NCI-H2029 treated with DMSO at 0.1 percent for 48 hours (cell line): ENCODE measurements around the gene CD248.
A peak's percentile ranks its signal among the peaks of the same experiment; 100 is the strongest.
"Not testable (repeated sequence)": the region's sequence is repeated elsewhere in the genome, so short reads cannot be mapped to it uniquely, and the experiment has no call there.

Source experiments
- DNase-seq: peaks from one replicate; lab custom pipeline; 2025; lab: John Stamatoyannopoulos, UW

Gene CD248

GRCh38 chr11:66313321-66314185, 3.3 kb downstream of the CD248 start:
- DNase-seq: no peak

- DNase-seq: peak; percentile 77
Observed at GRCh38 chr11:66312549-66313320, 4.1 kb downstream of the CD248 start.

GRCh38 chr11:66311965-66312548, 4.8 kb downstream of the CD248 start:
- peak; percentile 77 for DNase-seq

GRCh38 chr11:66311470-66311964, 5.3 kb downstream of the CD248 start:
- no peak for DNase-seq

GRCh38 chr11:66310803-66311440, 5.9 kb downstream of the CD248 start:
- DNase-seq: not testable (repeated sequence)

GRCh38 chr11:66310324-66310723, 6.5 kb downstream of the CD248 start:
- DNase-seq: no peak

- no peak for DNase-seq
Observed at GRCh38 chr11:66309475-66309874, 7.4 kb downstream of the CD248 start.

- DNase-seq: no peak
Observed at GRCh38 chr11:66302656-66303055, 14.2 kb downstream of the CD248 start.

GRCh38 chr11:66299186-66299585, 17.7 kb downstream of the CD248 start:
- no peak for DNase-seq

- no peak for DNase-seq
Observed at GRCh38 chr11:66297610-66298009, 19.2 kb downstream of the CD248 start.

- DNase-seq: no peak
Observed at GRCh38 chr11:66294626-66295620, 21.9 kb downstream of the CD248 start.

- DNase-seq: no peak
Observed at GRCh38 chr11:66293777-66294625, 22.8 kb downstream of the CD248 start.

GRCh38 chr11:66293352-66293751, 23.5 kb downstream of the CD248 start:
- no peak for DNase-seq

GRCh38 chr11:66292543-66293332, 24.1 kb downstream of the CD248 start:
- no peak for DNase-seq

GRCh38 chr11:66291706-66292542, 24.9 kb downstream of the CD248 start, which contains the start of gene TMEM151A:
TSS of gene TMEM151A (plus strand) at chr11:66291894. CDS start at chr11:66292014, 120 bp downstream.
- DNase-seq: no peak

GRCh38 chr11:66291303-66291705, 25.5 kb downstream of the CD248 start:
- no peak for DNase-seq

- DNase-seq: no peak
Observed at GRCh38 chr11:66290330-66290621, 26.6 kb downstream of the CD248 start.
